ENCODE data around the gene CREB3.

- no peak for TF ChIP-seq CTCF (conservative IDR thresholded peaks at IDR 0.05; ENCODE audit: low read depth in 2 of 2)
- TF ChIP-seq JUNB (IDR thresholded peaks at IDR 0.05; ENCODE audit: unreplicated experiment), result no peak
- no peak for TF ChIP-seq POLR2AphosphoS5 (IDR thresholded peaks at IDR 0.05; ENCODE audit: low read depth)
- no peak for TF ChIP-seq REST (IDR thresholded peaks at IDR 0.05; ENCODE audit: unreplicated experiment)
- TF ChIP-seq ZNF331 (CRISPR knock-in tag; IDR thresholded peaks at IDR 0.05; ENCODE audit: low read depth), result no peak
- TF ChIP-seq EZH2phosphoT487 (IDR thresholded peaks at IDR 0.05; ENCODE audit: unreplicated experiment), result no peak
Measured at GRCh38 chr9:35695943-35696401, 36.5 kb upstream of the CREB3 start.
